HCT116 (cell line): ENCODE data around the gene SPARC. TPM values are rescaled to one million over a fixed set of nuclear protein-coding genes. Genes with fewer than 3 reads are reported as not detected.

Experiments used
- ATAC-seq: fragments of 200-7000 bp; cut with Tn5 transposase; 2 replicates; pipeline ENCODE4 v1.9.1; 2020; ENCODE audit warnings: mild to moderate bottlenecking, moderate library complexity
- BruUV-seq: library from RNA; stranded (reverse); fragments of 400-500 nt; replicated peaks from 2 replicates; lab custom pipeline; 2021; lab: Mats Ljungman, UMichigan
- CTCF ChIA-PET: fragments of 300-600 bp; sonication (Branson Sonifier 250); formaldehyde crosslinking; loops from one replicate; lab custom pipeline; 2021; ENCODE audit warnings: antibody characterized with exemption; lab: Charles Lee
- POLR2A ChIA-PET: fragments of 300-600, 350-600 bp; sonication (Branson Sonifier 250); formaldehyde crosslinking; loops from one replicate; lab custom pipeline; 2021; ENCODE audit warnings: antibody characterized with exemption; lab: Charles Lee
- RAD21 ChIA-PET, 2 experiments: fragments of 300-600 bp; sonication (Branson Sonifier 250); formaldehyde crosslinking; loops; one replicate each; lab custom pipeline; 2023; ENCODE audit warnings: low total read pairs in 2 of 2; ENCODE audit not compliant: uncharacterized antibody in 2 of 2, unreplicated experiment in 2 of 2, low non-redundant PET in 1 of 2; lab: Charles Lee
- DNase-seq: peaks from one replicate; pipeline ENCODE4 v3.0.0-alpha.2; 2010; ENCODE audit warnings: low read depth, low spot score
- H2AFZ ChIP-seq: fragments of 200-600 bp; shearing (Covaris generic), sonication (generic); 2 replicates; pipeline ENCODE4 v1.6.1; 2017; ENCODE audit warnings: low read depth, mixed run types, mixed read lengths, antibody characterized with exemption, low read length; ENCODE audit not compliant: poor library complexity, severe bottlenecking
- H3K27ac ChIP-seq: 2 replicates; pipeline ENCODE4 v1.5.1; 2012; ENCODE audit warnings: low read depth, low read length
- H3K27me3 ChIP-seq: fragments of 200-600 bp; sonication (generic); 2 replicates; pipeline ENCODE4 v1.6.1; 2016; ENCODE audit warnings: mixed run types, low read length, mixed read lengths; ENCODE audit not compliant: insufficient read depth
- H3K36me3 ChIP-seq, 2 experiments: fragments of 200-500 bp in 1 of 2; fragments of 200-600 bp in 1 of 2; sonication (Bioruptor generic) in 1 of 2; sonication (generic) in 1 of 2; 2 replicates each; pipeline versions ENCODE4 v1.5.1 to v1.6.1; 2014 to 2016; ENCODE audit warnings: low read length in 2 of 2, inconsistent platforms in 1 of 2, mixed read lengths in 1 of 2, mixed run types in 1 of 2; ENCODE audit not compliant: insufficient read depth in 2 of 2, control insufficient read depth in 1 of 2
- H3K4me1 ChIP-seq, 2 experiments: fragments of 200-600 bp in 1 of 2; sonication (generic) in 1 of 2; 2 replicates each; pipeline versions ENCODE4 v1.5.1 to v1.6.1; 2012 to 2017; ENCODE audit warnings: low read length in 2 of 2, inconsistent platforms in 1 of 2, mild to moderate bottlenecking in 1 of 2, mixed read lengths in 1 of 2, mixed run types in 1 of 2, moderate library complexity in 1 of 2; ENCODE audit not compliant: insufficient read depth in 2 of 2, control insufficient read depth in 1 of 2
- H3K4me2 ChIP-seq: fragments of 200-600 bp; sonication (generic); 2 replicates; pipeline ENCODE4 v1.6.1; 2017; ENCODE audit warnings: mixed run types, low read length, mixed read lengths
- H3K4me3 ChIP-seq, 2 experiments: fragments of 200-600 bp in 1 of 2; sonication (generic) in 1 of 2; replicated peaks in 1 of 2; 2 replicates each; pipeline ENCODE4 v1.5.1; 2011 to 2016; ENCODE audit warnings: low read length in 2 of 2, control low read depth in 1 of 2, low read depth in 1 of 2, mild to moderate bottlenecking in 1 of 2, mixed read lengths in 1 of 2, mixed run types in 1 of 2
- H3K79me2 ChIP-seq: fragments of 200-600 bp; sonication (generic); 2 replicates; pipeline ENCODE4 v1.6.1; 2017; ENCODE audit warnings: mild to moderate bottlenecking, mixed run types, low read length, moderate library complexity, mixed read lengths; ENCODE audit not compliant: insufficient read depth
- H3K9ac ChIP-seq: fragments of 200-600 bp; sonication (generic); 2 replicates; pipeline ENCODE4 v1.6.1; 2016; ENCODE audit warnings: low read length, mixed read lengths
- H3K9me2 ChIP-seq: fragments of 200-600 bp; sonication (generic), shearing (Covaris generic); 2 replicates; pipeline ENCODE4 v1.6.1; 2017; ENCODE audit warnings: mixed run types, mild to moderate bottlenecking, moderate library complexity; ENCODE audit not compliant: insufficient read depth
- H3K9me3 ChIP-seq, 2 experiments: fragments of 200-500 bp in 1 of 2; fragments of 200-600 bp in 1 of 2; sonication (Bioruptor generic) in 1 of 2; sonication (generic) in 1 of 2; 2 replicates each; pipeline ENCODE4 v1.6.1; 2014 to 2017; ENCODE audit warnings: low read length in 2 of 2, mixed read lengths in 2 of 2, inconsistent platforms in 1 of 2, low read depth in 1 of 2, mild to moderate bottlenecking in 1 of 2, mixed run types in 1 of 2, moderate library complexity in 1 of 2; ENCODE audit not compliant: control insufficient read depth in 1 of 2, insufficient read depth in 1 of 2
- H4K20me1 ChIP-seq: fragments of 200-600 bp; sonication (generic), shearing (Covaris generic); 2 replicates; pipeline ENCODE4 v1.6.1; 2017; ENCODE audit warnings: mixed run types, mild to moderate bottlenecking, moderate library complexity; ENCODE audit not compliant: insufficient read depth
- ATF3 ChIP-seq: IDR thresholded peaks from 2 replicates; pipeline ENCODE4 v1.6.1; 2012
- CBX3 ChIP-seq: IDR thresholded peaks from 2 replicates; pipeline ENCODE4 v1.6.1; 2012; ENCODE audit warnings: low read depth
- EGR1 ChIP-seq: IDR thresholded peaks from 2 replicates; pipeline ENCODE4 v1.6.1; 2012; ENCODE audit warnings: low read depth
- ELF1 ChIP-seq: IDR thresholded peaks from 2 replicates; pipeline ENCODE4 v1.6.1; 2012; ENCODE audit warnings: low read depth, borderline replicate concordance
- EZH2 ChIP-seq: fragments of 200-600 bp; sonication (generic); IDR thresholded peaks from 2 replicates; pipeline ENCODE4 v1.6.1; 2017; ENCODE audit warnings: antibody characterized with exemption, mixed run types
- EZH2phosphoT487 ChIP-seq: fragments of 200-600 bp; IDR thresholded peaks from 2 replicates; pipeline ENCODE4 v1.6.1; 2018; ENCODE audit warnings: antibody characterized with exemption, borderline replicate concordance
- JUND ChIP-seq: IDR thresholded peaks from 2 replicates; pipeline ENCODE4 v1.6.1; 2012
- MAX ChIP-seq: IDR thresholded peaks from 2 replicates; pipeline ENCODE4 v1.6.1; 2012
- POLR2AphosphoS5 ChIP-seq: IDR thresholded peaks from 2 replicates; pipeline ENCODE4 v1.6.1; 2011; ENCODE audit warnings: mild to moderate bottlenecking, low read depth, low read length, moderate library complexity
- RAD21 ChIP-seq: IDR thresholded peaks from 2 replicates; pipeline ENCODE4 v1.6.1; 2012; ENCODE audit warnings: low read depth, mild to moderate bottlenecking
- SIN3A ChIP-seq: IDR thresholded peaks from 2 replicates; pipeline ENCODE4 v1.6.1; 2012; ENCODE audit warnings: low read depth
- SP1 ChIP-seq: IDR thresholded peaks from 2 replicates; pipeline ENCODE4 v1.6.1; 2012; ENCODE audit warnings: low read depth
- SRF ChIP-seq: IDR thresholded peaks from 2 replicates; pipeline ENCODE4 v1.6.1; 2012; ENCODE audit warnings: low read depth
- TCF7L2 ChIP-seq: IDR thresholded peaks from 2 replicates; pipeline ENCODE4 v1.7.0; 2011; ENCODE audit warnings: borderline replicate concordance, inconsistent platforms; ENCODE audit not compliant: insufficient read depth, insufficient read length; ENCODE audit errors: extremely low read depth
- YY1 ChIP-seq: IDR thresholded peaks from 2 replicates; pipeline ENCODE4 v1.6.1; 2011; ENCODE audit warnings: low read length, low read depth, moderate library complexity, mild to moderate bottlenecking; ENCODE audit not compliant: insufficient replicate concordance; ENCODE audit errors: extremely low read depth
- ZNF274 ChIP-seq: fragments of 200-500 bp; sonication (Bioruptor generic); IDR thresholded peaks from 2 replicates; pipeline ENCODE4 v1.6.1; 2014; ENCODE audit warnings: mild to moderate bottlenecking, low read depth, low read length, inconsistent platforms
- intact Hi-C: fragments of 100-400 bp; cut with micrococcal nuclease; formaldehyde crosslinking; loops from 2 replicates; pipeline ENCODE4 v1.10.0; 2022
- total RNA-seq: library from RNA; stranded (reverse); gene quantifications from one replicate; pipeline ENCODE4 v1.2.1, GENCODE V29; 2021; ENCODE audit not compliant: unreplicated experiment
- TF ChIP-seq, protein P1 (sequence below): IDR thresholded peaks from 2 replicates; pipeline ENCODE4 v1.6.1; 2012; ENCODE audit warnings: low read depth
- TF ChIP-seq, protein P2 (sequence below), 3 experiments: fragments of 200-600 bp in 1 of 3; sonication (generic) in 1 of 3; IDR thresholded peaks in 2 of 3; conservative IDR thresholded peaks in 1 of 3; 2 replicates each; pipeline ENCODE4 v1.5.1; 2012 to 2017; ENCODE audit warnings: low read depth in 2 of 3, low read length in 2 of 3, antibody characterized with exemption in 1 of 3, borderline replicate concordance in 1 of 3, control low read depth in 1 of 3, mild to moderate bottlenecking in 1 of 3, mixed read lengths in 1 of 3, mixed run types in 1 of 3, moderate library complexity in 1 of 3; ENCODE audit not compliant: insufficient read depth in 1 of 3

Gene SPARC
- total RNA-seq, 1 experiment from 2014 or later: 3.0 TPM

DNA sequence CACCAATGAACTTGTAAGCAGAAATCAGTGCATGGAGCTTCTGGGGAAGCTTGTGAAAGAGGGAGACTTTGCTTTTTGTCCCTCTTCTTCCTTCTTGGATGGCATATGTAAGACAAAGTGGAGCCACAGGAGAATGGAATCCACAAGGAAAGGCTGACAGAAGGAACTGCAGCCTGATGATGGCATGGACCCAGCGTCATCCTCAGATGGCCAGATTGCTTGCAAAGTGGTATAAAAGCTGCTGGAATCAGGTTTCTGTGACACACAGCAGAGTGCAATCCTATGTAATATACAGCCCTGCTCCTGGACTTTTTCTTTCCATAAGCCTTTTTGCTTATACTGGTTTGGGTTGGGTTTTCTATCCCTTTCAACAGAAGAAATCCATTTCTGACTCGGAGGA lies 31.4 kb upstream of the SPARC start:
- H2AFZ ChIP-seq: no peak overlapping the region
- H3K27ac ChIP-seq: no peak overlapping the region
- ChIA-PET POLR2A (no interaction called here), CTCF (interaction anchor here (1.0 to 1.8 kb wide), 4 partner anchors 14 to 66 kb away, joined by 3 to 8 read pairs (median 6); no protein-coding TSS in a partner anchor), RAD21 (interaction anchor here in 1 of 2 experiments (1.0 kb wide), 1 partner anchor 59 kb away, joined by 3 read pairs; no protein-coding TSS in a partner anchor)
- no peak overlapping the region for H3K4me3 ChIP-seq
- H3K4me1 ChIP-seq: peaks cover 0 to 8% of the 10 kb centered on the region in 2 experiments; a peak in 2 of 4 replicates
- H3K36me3 ChIP-seq: no peaks in the 10 kb centered on the region
- intact Hi-C loops: loop anchor here (2.0 kb wide), 1 partner anchor 59 kb away; no protein-coding TSS in a partner anchor
- H3K4me2 ChIP-seq: no peak overlapping the region
- H3K9ac ChIP-seq: no peak overlapping the region
- no peaks in the 10 kb centered on the region for H4K20me1 ChIP-seq
- H3K9me2 ChIP-seq: no peaks in the 10 kb centered on the region
- TF ChIP-seq, protein P1, sequence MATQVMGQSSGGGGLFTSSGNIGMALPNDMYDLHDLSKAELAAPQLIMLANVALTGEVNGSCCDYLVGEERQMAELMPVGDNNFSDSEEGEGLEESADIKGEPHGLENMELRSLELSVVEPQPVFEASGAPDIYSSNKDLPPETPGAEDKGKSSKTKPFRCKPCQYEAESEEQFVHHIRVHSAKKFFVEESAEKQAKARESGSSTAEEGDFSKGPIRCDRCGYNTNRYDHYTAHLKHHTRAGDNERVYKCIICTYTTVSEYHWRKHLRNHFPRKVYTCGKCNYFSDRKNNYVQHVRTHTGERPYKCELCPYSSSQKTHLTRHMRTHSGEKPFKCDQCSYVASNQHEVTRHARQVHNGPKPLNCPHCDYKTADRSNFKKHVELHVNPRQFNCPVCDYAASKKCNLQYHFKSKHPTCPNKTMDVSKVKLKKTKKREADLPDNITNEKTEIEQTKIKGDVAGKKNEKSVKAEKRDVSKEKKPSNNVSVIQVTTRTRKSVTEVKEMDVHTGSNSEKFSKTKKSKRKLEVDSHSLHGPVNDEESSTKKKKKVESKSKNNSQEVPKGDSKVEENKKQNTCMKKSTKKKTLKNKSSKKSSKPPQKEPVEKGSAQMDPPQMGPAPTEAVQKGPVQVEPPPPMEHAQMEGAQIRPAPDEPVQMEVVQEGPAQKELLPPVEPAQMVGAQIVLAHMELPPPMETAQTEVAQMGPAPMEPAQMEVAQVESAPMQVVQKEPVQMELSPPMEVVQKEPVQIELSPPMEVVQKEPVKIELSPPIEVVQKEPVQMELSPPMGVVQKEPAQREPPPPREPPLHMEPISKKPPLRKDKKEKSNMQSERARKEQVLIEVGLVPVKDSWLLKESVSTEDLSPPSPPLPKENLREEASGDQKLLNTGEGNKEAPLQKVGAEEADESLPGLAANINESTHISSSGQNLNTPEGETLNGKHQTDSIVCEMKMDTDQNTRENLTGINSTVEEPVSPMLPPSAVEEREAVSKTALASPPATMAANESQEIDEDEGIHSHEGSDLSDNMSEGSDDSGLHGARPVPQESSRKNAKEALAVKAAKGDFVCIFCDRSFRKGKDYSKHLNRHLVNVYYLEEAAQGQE: no peak
- no peak for TF ChIP-seq JUND
- TF ChIP-seq SIN3A: no peak
- TF ChIP-seq CBX3: no peak
- no peak for TF ChIP-seq SRF
- TF ChIP-seq EZH2phosphoT487: no peak
- TF ChIP-seq SP1: no peak
- TF ChIP-seq MAX: no peak
- no peak for TF ChIP-seq RAD21
- TF ChIP-seq POLR2AphosphoS5: no peak
- TF ChIP-seq EGR1: no peak
- TF ChIP-seq, protein P2, sequence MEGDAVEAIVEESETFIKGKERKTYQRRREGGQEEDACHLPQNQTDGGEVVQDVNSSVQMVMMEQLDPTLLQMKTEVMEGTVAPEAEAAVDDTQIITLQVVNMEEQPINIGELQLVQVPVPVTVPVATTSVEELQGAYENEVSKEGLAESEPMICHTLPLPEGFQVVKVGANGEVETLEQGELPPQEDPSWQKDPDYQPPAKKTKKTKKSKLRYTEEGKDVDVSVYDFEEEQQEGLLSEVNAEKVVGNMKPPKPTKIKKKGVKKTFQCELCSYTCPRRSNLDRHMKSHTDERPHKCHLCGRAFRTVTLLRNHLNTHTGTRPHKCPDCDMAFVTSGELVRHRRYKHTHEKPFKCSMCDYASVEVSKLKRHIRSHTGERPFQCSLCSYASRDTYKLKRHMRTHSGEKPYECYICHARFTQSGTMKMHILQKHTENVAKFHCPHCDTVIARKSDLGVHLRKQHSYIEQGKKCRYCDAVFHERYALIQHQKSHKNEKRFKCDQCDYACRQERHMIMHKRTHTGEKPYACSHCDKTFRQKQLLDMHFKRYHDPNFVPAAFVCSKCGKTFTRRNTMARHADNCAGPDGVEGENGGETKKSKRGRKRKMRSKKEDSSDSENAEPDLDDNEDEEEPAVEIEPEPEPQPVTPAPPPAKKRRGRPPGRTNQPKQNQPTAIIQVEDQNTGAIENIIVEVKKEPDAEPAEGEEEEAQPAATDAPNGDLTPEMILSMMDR (IDR thresholded peaks at IDR 0.05 in 2 of 3, conservative IDR thresholded peaks at IDR 0.05 in 1 of 3; ENCODE audit: borderline replicate concordance in 1 of 3, insufficient read depth in 1 of 3, low read depth in 2 of 3, low read length in 2 of 3): no peak
- TF ChIP-seq EZH2: no peak
- TF ChIP-seq ZNF274: no peak
- no peak for TF ChIP-seq YY1
- TF ChIP-seq ELF1: no peak
- TF ChIP-seq ATF3: no peak
- TF ChIP-seq TCF7L2: no peak
- no TSS peak for BruUV-seq
- ATAC-seq (no peak), DNase-seq (no peak)
- no peaks in the 10 kb centered on the region for H3K27me3 ChIP-seq
- H3K9me3 ChIP-seq: no peaks in the 10 kb centered on the region
- no peaks in the 10 kb centered on the region for H3K79me2 ChIP-seq
